GM18868 (cell line): Measurements from ENCODE around the gene CRB2.

Experiments
- ATAC-seq: cut with Tn5 transposase; IDR thresholded peaks from one replicate; pipeline ENCODE4 v1.9.1; 2021; ENCODE audit warnings: mild to moderate bottlenecking, moderate library complexity; ENCODE audit not compliant: unreplicated experiment

Gene CRB2

DNA sequence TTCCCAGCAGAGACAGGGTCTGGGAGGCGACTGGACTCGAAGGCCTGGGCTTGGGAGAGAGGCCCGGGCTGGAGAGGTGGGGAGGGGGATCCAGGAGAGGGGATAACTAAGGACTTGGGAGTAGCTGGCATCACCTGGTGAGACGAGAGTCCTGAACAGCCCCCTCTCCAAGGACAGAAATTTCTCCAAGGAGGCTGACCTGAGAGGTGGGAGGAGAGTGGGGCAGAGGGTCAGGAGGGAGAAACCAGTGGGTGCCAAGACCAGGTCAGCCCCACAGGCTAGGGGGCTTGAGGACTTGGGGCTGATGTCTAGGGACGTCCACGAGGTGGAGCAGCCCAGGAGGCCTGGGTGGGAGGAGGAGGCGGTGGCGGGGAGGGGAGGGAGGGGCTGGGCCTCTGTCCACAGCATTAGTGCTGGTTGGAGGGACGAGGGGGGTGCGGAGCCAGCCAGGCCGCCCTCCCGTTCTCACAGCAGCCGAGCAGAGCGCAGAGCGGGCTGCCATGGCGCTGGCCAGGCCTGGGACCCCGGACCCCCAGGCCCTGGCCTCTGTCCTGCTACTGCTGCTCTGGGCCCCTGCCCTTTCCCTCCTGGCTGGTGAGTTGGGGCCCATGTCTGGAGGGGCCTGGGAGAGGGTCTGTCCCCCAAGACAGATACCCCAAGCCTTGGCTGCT is at the start of gene CRB2:
Gene CRB2, plus strand, starts transcription at position 437 of the 671 bp plus-strand sequence. Its CDS starts 64 bp downstream, at position 501.
- ATAC-seq: no peak

DNA sequence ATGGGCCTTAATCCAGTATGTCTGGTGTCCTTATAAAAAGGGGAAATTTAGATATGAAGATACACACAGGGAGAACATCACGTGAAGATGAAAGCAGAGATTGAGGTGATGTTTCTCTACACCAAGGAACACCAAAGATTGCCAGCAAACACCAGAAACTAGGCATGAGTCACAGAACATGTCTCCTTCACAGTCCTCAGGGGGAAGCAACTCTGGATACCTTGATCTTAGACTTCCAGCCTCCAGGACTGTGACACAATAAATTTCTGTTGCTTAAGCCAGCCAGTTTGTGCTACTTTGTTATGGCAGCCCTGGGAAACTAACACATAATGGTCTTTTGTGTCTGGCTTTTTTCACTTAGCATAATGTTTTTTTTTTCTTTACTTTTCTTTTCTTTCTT is 46.4 kb upstream of the CRB2 start:
- ATAC-seq: no peak

DNA sequence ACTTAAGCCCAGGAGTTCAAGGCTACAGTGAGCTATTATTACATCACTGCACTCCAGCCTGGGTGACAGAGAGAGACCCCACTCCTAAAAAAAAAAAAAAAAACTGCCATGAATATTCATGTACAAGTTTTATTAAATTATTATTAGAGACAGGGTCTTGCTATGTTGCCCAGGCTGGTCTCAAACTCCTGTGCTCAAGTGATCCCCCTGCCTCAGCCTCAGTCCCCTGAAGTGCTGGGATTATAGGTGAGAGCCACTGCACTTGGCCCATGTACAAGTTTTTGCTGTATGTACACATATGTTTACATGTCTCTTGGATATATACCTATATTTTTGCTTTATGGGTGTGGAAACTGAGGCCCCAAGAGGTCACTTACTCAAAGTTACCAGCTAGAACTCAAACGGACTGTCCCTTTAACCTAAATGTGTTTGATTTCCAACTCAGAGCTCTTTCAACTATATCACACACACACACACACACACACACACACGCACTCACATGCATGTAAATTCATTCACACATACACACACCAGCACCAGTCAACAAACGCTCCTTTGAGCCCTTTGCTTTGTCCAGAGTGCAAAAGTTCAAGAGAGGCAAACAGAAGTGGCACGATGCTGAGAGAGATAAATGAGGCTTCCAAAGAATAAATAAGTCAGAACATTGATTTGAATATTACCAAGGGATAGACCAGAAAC is 45.3 kb upstream of the CRB2 start:
- ATAC-seq: no peak

DNA sequence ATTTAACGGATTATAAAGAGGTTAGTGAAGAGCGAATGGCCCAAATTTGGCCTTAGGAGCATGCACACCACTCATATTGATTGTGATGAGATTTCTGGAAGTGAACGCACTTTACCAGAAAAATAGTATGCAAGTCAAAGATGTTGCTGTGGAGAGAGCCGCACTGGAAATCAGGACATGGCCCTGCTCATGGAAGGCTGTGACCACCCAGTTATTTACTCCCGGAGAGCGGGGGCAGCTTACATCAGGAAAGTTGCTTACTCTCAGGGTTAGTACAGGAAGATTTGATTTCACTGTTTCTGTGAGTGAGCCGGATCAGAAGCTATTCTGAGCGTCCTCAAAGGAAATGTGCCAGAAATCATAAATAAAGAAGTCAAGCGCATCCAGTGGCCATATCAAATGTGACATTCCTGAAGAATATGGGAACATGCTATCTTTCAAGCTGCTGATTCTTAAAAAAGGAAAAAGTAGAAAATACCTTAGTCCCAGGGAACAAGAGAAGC is 44.7 kb upstream of the CRB2 start:
- ATAC-seq: no peak

DNA sequence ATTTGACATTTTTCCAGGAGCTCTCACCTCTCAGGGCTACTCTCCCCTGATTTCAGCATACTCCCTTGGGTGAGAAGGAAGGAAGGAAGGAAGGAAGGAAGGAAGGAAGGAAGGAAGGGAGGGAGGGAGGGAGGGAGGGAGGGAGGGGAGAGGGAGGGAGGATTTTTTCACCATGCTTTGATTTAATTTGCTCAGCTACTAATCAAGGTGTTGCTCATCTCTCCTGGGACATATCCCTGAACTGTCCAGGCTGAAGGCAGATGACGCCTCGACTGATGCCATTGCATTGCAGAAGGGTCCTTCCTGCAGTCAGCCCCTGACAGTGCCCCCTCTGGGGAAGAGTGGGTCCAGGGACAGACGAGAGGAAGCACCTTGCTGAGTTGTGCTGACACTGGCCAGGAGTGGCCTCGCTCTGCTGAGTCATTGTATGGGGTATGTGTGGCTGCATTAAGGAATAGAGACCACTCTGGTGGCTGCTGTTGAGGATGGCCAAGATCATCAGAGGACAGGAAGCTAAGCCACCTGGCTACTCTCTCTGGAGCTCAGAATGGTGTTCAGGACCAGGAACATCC is 43.6 kb upstream of the CRB2 start:
- ATAC-seq: no peak

DNA sequence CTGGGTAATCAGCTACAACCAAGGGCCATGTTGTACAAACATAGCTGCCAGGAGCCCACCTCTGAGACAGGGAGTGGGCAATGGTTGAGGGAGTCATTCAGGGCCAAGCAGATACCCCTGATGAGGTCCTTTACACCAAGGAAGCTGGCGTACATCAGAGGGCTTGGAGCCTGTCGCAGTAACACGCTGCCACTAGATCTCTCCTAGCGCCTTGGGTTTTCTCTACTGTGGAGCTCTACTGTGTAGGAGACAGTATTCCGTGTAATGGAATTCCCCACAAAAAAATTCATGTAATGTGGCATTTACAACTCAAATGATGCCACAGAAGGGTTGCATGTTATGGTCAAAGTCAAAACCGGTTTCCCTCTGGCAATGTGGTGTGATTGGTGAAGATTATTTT is 41.4 kb upstream of the CRB2 start:
- ATAC-seq: no peak

DNA sequence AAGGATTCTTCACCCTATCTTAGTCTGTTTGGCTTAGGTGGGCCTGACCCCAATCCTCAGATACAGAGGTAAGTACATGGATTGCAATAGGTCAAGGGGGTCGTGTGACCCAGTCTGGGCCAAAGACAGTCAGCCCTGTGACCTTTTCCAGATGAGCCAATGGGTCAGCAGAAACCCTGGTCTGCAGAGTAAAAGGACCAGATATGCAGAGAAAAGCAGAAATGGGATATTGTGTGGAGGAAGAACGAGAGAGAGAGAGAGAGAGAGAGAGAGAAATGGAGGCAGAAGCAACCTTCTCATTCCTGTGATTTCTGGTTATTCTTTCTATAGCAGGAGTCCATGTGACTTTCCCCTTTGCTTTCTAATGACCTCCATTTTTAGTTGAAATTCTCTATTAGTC is 40.4 kb upstream of the CRB2 start:
- ATAC-seq: no peak

DNA sequence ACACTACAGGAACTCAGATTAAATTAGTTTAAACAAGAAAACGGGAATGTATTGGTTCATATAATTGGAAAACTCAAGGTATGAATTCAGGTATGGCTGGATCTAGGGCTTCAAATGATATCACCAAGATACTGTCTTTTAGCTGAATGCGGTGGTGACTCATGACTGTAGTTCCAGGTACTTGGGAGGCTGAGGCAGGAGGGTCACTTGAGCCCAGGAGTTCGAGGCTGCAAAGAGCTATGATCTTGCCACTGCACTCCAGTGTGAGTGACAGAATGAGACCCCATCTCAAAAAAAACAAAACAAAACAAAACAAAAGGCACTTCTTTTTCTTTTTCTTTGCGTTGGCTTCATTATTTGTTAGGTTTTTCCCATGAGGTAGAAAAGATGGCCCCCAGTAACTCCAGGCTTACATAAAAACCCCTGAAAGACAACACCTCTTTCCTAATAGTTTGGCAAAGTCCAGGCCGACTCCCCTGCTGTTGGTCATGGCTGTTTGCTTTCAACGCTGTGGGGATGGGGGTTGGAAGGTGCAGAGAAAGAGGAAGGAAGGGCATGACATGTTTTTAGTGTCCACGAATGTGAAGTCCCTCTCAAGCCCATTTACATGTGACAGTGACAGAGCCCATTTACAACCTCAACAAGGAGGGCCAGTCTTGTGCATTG is 39.8 kb upstream of the CRB2 start:
- no peak for ATAC-seq

DNA sequence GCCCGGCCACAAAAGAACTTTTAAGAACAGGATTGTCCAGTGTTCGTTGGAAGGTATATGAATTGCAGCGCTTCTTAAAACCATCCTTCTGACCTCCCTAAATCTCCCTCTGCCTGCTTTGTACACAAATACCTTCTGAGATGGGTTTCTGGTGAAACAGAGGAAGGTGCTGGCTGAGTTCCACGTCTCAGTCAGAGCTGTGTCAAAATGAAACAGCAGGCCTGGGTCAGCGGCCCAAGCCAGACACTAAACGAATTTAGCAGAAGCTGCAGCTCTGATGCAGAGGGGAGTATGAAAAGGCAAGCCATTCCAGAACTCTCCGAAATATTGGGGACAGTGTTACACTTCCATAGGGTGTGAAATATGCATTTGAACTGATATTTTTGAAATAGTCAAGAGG is 37.8 kb upstream of the CRB2 start:
- ATAC-seq: peak; percentile 75

DNA sequence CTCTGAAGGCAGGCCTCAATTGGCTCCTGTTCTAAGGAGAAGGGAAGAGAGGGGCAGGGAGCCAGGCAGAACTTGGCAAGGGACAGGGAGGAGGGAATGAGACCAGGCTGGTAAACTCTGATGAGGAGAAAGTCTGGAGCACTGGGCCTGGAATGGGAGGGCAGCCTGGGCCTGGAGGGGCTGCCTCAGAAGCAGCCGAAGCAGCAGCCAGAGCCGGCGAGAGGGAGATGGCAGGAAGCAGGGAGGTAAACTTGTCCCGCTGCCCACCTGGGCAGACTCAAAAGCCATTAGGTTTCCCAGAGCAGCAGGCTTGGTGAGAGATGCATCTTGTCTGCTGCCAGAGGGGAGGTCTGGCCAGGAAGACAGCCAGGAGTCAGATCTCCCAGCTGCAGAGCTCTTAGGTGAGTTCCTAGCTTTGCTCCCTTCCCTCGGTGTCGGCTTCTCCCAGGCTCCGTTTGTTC is 37.0 kb upstream of the CRB2 start:
- ATAC-seq: no peak

DNA sequence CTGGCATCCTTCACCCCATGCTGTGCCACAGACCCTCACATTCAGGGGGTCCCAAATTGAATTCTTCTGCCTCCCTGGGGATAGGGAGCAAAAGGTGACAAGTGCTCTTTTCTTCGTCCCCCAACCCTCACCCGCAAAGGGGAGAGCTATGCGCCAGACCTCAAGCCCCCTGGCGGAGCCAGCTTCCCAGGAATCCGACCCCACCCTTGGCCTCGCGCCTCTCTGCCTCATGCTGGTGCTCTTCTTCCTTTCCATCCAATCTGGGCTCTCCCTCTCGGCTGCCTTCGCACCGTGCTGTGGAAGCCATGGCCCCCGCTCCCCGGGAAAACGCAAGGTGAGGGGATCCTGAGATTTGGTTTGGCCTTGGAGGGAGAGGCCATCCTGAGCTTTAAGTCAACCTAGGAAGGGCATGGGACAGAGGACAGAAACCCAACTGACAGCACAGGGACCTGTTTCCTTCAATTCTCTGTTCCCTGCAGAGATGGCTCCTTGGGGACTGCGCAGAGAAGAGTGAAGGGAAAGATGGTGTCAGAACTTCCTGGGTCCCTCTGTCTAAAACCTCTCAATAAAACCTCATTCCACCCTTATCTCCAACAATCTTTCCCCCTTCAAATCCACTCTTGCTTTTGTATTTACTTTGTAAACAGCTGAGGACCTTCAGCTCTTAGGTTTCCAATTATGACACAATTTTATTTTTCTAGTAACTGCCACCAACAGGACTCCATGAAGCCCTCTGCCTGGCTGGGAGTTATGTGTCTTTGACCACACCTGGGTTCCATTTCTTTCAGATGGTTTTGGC is 36.3 kb upstream of the CRB2 start:
- ATAC-seq: no peak

DNA sequence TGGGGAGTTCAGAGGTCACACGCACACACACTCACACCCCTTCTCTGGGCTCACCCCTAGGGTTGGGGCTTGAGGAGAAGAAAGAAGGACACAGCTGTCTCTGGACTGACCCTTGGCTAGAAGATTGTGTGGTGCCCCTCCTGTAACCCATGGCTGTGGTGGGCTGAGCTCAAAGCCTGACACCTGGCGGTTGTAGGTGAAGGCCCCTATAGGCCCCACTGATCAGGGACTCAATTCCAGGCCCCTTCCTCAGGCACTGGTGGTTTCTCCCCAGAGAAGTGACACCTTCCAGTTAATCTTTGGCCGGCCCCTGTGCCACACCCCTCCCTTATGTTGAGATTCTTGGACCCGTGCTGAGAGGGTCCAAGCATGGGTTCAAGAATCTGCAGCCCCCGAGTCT is 35.2 kb upstream of the CRB2 start:
- no peak for ATAC-seq

DNA sequence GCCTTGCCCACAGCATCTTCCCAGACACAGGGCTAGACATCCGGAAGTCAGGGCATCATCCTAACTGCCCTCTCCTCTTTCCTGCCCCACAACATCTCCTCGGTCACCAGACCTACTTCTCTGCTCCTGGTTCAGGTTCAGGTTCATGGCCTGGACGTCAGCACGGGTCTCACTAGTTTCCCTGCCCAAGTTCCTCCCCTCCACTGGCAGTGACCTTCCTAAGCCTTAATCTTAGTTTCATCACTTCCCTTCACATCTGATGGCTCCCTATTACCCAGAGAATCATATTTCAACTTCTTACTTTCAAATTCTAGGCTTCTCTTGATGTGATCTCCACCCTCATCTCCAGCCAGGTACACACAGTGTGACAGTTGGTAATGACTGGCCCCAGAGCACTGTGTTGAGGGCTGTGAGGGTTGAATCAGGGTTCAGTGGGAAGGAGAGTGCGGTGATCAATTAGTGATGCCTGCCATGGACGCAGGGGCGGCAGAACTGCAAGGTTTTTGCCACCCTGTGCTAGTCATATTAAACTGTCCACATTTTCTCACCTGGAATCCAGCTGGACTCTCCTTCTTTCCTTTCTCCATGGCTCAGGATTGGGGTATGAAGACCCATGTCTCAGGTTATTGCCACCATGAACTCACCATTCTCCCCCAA is 34.3 kb upstream of the CRB2 start:
- no peak for ATAC-seq

DNA sequence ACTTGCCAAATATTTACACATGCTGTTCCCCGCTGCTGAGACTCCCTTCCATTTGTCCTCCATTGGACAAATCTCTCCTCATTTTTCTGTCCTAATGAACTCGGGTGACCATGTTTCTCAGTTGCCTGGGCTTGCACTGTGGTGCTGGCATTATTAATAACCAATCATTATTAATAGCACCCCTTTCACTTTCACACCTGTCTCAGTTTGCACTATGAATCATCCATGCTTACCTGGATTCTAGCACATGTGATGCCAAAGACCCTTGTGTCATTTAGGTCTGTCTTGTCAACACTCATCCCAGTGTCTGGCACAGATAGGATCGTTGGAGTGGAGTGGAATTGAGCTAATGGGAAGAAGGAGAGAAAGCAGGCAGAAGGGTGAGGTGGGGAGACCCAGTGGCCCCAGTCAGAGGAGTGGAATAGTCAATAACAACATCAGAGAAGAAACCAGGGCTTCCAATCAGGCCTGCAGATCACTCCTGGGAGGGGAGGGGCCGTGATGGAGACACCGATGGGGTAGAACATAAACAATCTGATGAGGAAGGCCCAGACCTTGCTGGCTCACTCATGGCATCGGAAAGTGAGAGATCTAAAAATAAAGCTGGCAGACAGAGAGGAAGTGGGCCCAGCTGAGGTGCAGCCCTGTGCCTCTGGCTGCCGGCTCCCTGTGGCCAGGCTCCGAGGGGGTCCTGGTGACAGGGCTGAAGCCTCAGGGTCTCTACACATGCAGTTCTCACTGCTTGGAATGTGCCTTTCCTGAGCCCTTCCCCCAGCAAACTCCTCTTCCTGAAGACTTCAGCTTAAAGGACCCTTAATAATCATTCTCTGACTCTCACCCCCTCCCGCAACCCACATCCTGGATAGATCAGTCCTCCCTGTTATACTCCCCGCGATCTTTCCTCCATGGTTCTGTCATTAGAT is 33.5 kb upstream of the CRB2 start:
- peak; percentile 51 for ATAC-seq

DNA sequence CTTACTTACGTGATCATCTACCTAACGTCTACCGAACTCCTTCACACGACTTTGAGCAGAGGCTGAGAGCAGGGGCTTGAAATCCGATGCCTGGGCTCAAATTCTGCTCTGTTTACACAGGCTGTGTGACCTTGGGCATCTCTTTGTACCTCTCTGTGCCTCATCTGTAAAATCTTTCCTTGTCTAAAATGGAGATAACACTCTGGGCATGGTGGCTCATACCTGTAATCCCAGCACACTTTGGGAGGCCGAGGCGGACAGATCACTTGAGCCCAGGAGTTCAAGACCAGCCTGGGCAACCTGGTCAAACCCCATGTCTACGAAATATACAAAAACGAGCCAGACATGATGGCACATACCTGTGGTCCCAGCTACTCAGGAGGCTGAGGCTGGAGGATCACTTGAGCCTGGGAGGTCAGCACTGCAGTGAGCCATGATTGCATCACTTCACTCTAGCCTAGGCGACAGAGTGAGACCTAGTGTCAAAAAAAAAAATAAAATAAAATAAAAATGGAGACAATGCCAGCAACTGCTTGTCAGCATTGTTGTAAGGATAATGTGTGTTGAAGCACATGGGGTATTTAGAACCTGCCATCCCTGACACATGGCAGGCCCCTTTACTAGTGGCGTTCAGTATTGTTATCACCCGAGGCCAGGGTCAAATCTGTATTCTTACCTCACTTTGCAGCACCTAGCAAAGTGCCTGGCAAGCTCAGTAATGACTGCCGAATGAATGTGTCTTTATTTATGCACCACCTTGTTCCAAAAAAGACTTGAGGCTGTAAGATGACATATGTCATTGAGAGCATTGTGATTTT is 32.6 kb upstream of the CRB2 start:
- no peak for ATAC-seq

DNA sequence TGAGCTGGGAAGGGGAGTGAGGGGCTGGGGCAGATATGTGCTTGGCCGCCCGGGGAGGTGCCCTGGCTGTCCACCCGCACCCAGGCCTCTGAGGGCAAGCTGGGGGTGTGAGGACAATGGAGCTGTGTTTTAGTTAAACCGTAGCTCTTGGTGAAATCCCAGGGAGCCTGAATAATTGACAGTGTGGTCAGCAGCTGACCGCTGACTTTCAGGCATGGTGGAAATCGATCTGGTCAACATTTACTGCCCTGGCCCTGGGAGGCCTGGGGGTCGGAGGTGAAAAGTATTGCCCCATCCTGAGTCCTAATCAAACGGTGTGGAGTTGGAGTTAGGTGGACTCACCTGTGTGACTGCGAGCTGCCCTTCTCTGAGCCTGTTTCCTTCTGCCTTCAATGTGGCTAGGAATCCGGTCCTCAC is 31.2 kb upstream of the CRB2 start:
- no peak for ATAC-seq

DNA sequence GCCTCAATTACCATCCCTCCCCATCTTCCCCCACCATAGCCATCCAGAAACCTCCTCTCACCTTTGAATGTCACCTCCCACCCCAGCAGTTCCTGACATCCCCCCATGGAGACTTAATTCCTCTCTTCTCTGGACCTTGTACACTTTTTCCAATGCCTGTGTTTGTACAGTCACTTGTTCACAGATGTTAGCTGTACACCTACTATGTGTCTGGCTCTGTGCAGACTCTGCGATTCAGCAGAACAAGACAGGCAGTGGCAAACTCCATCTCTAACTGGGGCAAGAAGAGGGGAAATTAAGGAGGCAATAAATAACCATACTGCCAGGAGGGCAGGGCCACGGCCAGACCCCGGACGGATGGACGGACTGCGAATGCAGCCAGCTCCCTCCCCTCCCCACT is 29.8 kb upstream of the CRB2 start:
- ATAC-seq: no peak

DNA sequence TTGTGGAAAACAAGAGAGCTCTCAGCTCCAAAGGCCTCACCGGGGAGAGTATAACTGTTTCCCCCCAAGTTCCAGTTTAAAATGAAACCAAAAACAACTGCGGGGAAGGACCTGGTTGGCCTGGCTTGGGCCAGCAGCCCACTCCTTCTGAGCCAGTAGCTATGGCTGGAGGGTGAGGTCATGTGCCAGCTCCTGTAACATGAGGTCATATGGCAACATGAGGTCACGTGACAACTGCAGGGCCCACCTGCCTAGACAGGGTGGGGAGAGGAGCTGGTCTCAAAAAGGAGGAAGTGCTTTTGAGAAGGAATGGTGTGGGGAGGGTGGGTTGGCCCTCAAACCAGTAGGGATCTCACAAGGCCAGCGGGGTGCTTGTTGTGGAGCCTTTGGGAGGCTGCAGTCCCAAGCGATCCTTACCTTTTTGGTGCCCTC is 29.3 kb upstream of the CRB2 start:
- ATAC-seq: peak; percentile 44
